ENCODE results near the gene TMEM207.

TMEM207 gene

DNA sequence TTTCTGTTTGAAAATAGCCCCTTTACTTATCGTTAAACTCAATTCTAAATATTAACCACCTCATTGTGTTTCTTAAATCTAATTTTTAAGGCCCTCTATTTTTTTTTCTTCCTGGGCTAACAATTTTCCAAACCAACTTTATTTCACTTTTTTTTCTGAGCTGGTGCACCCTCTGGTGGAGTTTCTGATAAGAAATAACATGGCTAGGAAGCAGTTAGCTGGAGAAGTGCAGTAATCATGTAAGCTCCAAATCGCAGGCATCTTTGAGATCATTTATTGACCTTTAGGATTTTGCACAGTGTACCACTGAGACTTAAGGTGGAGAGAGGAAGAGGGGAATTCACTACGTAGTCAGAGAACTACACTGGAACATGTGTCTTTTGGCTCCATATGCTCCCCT lies 6.4 kb downstream of the TMEM207 start:
- DNase-seq = no peak

DNA sequence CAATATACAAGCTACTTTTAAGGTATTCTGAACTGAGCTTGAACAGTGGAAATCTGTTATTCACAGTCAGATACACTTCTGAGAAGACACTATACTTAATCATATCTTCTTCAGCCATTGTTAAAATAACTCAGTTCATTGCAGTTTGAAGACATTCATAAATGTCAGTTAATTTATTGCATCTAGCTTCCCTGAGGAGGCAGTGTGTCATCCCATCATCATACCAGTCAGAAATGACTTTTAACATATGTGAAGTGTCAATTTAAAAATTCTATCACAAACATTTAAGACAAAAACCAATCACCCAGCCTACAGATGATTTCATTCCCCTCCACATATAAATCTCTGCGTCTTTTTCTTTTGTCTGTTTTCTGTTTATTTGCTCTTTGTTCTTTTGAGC lies 7.5 kb downstream of the TMEM207 start:
- DNase-seq = no peak

- DNase-seq = no peak
Measured at GRCh38 chr3:190436331-190436730, 13.4 kb downstream of the TMEM207 start.

DNA sequence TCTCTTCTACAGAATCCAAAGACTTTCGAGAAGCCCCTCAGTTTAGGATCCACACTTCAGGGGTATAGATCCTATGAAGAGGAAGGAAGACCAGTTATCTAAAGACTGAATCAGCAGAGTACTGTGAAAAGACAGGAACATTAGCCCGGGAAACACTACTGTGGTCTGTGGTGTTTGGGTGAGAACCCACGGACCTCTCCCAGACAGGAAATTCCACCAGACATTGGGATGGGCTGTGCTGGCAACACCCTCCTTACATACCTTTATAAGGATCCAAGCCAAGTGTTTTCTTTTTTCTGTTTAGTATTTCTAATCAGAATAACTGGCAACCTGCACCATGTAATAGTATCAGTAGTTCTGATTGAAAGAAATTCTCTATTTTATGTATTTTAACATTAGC lies 14.1 kb downstream of the TMEM207 start:
- peak; percentile 70 for DNase-seq

DNA sequence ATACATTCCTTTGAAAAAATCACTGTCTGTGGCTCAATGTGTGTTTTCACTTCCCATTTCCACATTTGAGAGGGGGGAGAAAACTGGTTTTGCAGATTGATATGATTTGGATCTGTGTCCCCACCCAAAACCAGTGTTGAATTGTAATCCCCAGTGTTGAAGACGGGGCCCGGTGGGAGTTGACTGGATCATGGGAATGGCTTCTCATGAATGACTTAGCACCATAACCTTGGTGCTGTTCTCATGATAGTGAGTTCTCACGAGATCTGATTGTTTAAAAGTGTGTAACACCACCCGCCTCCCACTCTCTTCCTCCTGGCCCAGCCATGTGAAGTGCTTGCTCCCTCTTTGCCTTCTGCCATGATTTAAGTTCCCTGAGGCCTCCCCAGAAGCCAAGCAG lies 16.1 kb downstream of the TMEM207 start:
- DNase-seq = no peak

DNA sequence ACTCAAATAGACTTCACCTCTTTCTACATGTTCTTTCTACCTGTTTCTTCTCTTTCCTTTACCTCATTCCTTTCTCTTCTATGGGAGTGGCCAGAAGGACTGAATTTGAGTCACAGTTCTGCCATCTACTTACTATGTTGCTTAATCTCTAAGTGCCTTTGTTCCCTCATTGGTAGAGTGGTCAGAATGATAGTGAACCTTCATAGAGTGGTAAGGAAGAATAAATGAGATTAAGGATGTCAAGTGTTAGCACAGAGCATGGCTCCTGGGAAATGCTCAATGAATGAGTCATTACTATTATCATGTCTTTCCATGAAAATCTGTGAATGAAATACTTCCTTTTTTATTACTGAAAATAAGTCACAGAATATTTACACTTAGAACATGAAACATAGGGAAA lies 17.5 kb downstream of the TMEM207 start:
- no peak for DNase-seq

- DNase-seq = no peak
Measured at GRCh38 chr3:190430906-190431305, 18.8 kb downstream of the TMEM207 start.

DNA sequence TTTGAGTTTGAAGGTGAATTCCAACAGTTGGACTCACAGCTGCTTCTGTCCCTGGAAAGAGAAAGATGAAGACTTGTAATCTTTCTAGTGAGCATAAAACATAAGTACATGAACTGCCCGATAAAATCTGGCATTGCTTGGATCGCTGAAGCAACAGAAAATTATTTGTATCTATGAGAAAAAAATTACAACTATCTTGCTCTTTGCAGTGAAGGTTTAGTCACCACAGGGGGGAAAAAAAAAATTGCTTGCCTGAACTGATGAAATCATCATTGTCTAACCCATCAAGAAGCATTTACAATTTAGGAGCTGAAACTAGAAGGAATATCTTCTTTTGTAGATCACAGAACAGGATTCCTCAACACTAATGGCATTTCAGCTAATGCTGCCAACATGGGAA lies 20.0 kb downstream of the TMEM207 start:
- DNase-seq = no peak

DNA sequence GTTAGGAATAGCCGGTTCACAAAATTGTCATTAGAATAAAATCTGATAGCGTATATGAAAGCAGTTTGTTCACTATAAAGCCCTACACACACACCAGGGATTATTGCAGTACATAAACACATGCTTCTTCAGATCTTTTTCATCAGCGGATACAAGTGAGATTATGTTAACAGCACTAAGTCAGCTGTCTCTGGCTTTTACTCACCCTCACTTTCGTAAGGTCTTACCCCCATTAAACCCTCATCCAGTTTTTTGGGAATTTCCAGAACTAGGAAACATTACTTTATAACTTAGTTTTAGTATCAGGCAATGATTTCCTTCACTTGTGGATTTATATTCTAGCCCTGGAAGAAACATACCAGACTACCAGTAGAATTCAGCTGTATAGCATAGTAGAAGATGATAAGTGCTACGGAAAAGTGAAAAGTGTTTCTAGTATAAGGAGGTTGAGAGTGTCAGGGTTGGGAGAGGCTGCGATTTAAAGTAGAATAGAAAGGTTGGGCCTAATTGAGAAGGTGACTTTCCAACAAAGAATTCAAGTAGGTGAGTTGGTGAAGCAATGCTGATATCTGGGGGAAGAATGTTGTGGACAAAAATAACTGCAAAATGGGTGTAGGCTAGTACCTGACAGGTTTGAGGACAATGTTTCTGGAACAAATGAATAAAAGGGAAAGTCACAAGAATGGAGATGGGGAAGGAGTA lies 22.7 kb downstream of the TMEM207 start:
- DNase-seq = no peak

DNA sequence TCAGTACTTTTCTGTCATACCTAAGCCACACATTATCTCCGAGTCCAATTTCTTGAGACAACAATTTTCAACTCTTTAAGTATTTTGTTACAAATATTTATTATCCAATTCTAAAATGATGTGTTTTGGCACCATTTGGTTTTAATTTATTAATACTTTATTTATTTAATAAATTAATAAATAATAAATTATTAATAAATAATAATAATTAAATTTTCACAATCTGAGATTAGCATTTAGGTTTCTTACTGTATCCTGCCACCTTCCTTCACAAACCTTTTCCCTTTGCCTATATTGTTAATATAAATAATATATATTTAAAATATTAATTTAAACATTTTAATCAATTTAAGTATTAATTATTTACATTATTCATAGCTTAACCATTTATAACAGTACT lies 23.9 kb downstream of the TMEM207 start:
- DNase-seq = no peak

- DNase-seq = peak; percentile 74
Measured at GRCh38 chr3:190424478-190425439, 24.9 kb downstream of the TMEM207 start.

DNA sequence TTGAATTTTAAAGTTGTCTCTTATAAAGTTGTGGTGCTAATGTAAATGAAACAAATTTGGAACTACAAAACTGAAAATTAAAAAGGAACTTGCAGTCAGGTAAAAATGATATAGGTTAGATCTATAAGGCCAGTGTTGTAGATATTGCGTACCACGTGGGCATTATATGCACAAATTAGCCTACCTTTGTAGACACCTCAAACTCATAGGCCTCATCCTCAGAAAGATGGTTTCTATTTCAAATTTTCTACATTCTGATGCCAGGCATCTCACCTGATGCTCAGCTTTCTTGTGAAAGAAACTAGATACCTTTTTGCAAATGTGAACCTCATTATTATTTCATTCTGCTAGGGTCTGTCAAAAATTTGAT lies 25.6 kb downstream of the TMEM207 start:
- DNase-seq = no peak

- DNase-seq = no peak
Measured at GRCh38 chr3:190414297-190414696, 35.4 kb downstream of the TMEM207 start.

DNA sequence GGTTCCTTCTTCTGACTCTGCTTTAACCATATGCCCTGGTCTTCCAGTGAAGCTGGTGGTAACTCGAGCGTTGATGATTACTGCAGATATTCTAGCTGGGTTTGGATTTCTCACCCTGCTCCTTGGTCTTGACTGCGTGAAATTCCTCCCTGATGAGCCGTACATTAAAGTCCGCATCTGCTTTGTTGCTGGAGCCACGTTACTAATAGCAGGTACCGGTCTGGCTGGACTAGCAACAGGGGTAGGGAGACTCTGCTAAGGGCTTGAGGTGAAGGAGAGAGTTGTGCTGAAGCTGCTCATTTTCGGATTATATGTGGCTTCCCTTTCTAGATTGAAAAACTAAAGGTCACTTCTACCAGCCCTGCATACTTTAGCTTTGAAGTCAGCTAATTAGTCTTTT lies 45.0 kb downstream of the TMEM207 start:
- DNase-seq = peak; percentile 78

DNA sequence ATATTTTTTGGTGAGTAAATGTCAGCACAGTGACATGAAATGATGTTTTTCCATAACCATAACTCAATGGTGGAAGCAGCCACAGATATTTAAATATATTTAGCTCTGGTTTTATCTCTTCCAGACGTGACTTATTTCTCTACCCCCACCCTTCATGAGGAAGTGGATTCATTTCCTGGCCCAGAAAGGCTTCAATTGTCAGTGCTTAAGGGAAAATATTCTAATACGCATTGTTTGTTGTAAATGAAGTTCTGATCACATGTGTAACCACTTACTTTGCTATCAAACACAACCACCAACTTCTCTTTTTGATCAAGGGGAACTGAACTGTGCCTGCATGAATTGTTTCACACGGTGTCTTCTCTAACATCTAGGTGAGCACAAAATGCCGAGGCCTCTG lies 47.7 kb downstream of the TMEM207 start:
- DNase-seq = no peak

- no peak for DNase-seq
Measured at GRCh38 chr3:190399677-190400076, 50.0 kb downstream of the TMEM207 start.

- DNase-seq = no peak
Measured at GRCh38 chr3:190397889-190398288, 51.8 kb downstream of the TMEM207 start.

- no peak for DNase-seq
Measured at GRCh38 chr3:190396001-190396400, 53.7 kb downstream of the TMEM207 start.

GRCh38 chr3:190388703-190389102 lies 61.0 kb downstream of the TMEM207 start:
- no peak for DNase-seq

DNA sequence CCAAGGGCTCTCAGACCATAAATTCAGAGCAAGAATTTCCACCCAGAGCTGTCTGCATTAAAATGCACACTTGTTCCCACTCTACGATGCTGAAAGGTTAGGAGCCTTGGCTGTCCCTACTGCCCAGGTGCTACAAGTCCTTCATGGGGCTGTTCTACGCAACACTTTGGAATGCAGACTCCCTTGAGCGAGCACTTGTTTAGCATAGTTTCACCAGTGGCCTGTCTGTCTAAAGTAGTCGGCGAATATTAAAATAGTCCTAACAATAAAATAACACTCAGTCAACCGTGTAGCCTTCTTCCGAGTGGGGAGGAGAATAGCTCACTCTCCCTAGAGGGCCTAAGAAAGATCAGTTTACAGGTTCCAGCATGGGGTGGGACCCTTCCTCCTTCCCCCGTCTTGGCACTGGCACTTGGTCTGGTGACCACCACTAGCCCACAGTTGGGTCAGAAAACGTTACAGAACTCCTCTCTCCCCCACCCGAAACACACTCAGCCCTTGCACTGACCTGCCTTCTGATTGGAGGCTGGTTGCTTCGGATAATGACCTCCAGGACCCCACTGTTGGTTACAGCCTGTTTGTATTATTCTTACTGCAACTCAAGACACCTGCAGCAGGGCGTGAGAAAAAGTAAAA lies 62.0 kb downstream of the TMEM207 start, which contains the start of gene CLDN16:
Gene CLDN16 (plus strand): TSS at position 586 of the 636 bp plus-strand sequence. CDS start 167 bp downstream, outside the sequence.
- DNase-seq = no peak

- DNase-seq = peak; percentile 61
Measured at GRCh38 chr3:190385731-190386688, 63.7 kb downstream of the TMEM207 start.

GRCh38 chr3:190384309-190384756 lies 65.4 kb downstream of the TMEM207 start:
- peak; percentile 52 for DNase-seq

Measured in islet precursor cell (in vitro differentiated cells).